Tibial artery (tissue), 4 donors: ENCODE data around the gene ROR1.

Source experiments
- DNase-seq, 2 donors: peaks; one replicate each; pipeline ENCODE4 v3.0.0-alpha.2; 2019
- H3K27ac ChIP-seq, 2 donors: fragments of 200-600 bp; sonication (generic) in 1 of 2; 1 replicate in 1 of 2; 2 replicates in 1 of 2; pipeline ENCODE4 v1.5.1; 2018 to 2019; ENCODE audit warnings: mild to moderate bottlenecking in 1 of 2
- H3K27me3 ChIP-seq, 2 donors: fragments of 200-600 bp; sonication (generic) in 1 of 2; one replicate each; pipeline versions ENCODE4 v1.5.1 to v1.6.0; 2016 to 2019
- H3K36me3 ChIP-seq, 3 donors: fragments of 200-600 bp; sonication (generic) in 2 of 3; one replicate each; pipeline ENCODE4 v1.5.1; 2016 to 2019; ENCODE audit warnings: mild to moderate bottlenecking in 2 of 3
- H3K4me1 ChIP-seq, 4 donors: fragments of 200-600 bp; sonication (generic) in 2 of 4; 1 replicate in 3 of 4; 2 replicates in 1 of 4; pipeline ENCODE4 v1.5.1; 2016 to 2019
- H3K4me3 ChIP-seq, 2 donors: fragments of 200-600 bp; sonication (generic) in 1 of 2; 1 replicate in 1 of 2; 2 replicates in 1 of 2; pipeline ENCODE4 v1.5.1; 2018 to 2019; ENCODE audit warnings: mild to moderate bottlenecking in 2 of 2
- H3K9me3 ChIP-seq, 3 donors: fragments of 200-600 bp; sonication (generic) in 1 of 3; one replicate each; pipeline ENCODE4 v1.5.1; 2016 to 2019
- CTCF ChIP-seq, 2 experiments: fragments of 200-600 bp in 1 of 2; fragments of 450-650 bp in 1 of 2; IDR thresholded peaks; one replicate each; pipeline ENCODE4 v1.5.1; 2017 to 2019; ENCODE audit warnings: antibody characterized with exemption in 2 of 2, mild to moderate bottlenecking in 1 of 2, moderate library complexity in 1 of 2
- intact Hi-C: fragments of 100-400 bp; cut with DNase I; formaldehyde crosslinking; loops from one replicate; pipeline ENCODE4 v1.15.0; 2023; ENCODE audit warnings: low total_unique reads

Gene ROR1

DNA sequence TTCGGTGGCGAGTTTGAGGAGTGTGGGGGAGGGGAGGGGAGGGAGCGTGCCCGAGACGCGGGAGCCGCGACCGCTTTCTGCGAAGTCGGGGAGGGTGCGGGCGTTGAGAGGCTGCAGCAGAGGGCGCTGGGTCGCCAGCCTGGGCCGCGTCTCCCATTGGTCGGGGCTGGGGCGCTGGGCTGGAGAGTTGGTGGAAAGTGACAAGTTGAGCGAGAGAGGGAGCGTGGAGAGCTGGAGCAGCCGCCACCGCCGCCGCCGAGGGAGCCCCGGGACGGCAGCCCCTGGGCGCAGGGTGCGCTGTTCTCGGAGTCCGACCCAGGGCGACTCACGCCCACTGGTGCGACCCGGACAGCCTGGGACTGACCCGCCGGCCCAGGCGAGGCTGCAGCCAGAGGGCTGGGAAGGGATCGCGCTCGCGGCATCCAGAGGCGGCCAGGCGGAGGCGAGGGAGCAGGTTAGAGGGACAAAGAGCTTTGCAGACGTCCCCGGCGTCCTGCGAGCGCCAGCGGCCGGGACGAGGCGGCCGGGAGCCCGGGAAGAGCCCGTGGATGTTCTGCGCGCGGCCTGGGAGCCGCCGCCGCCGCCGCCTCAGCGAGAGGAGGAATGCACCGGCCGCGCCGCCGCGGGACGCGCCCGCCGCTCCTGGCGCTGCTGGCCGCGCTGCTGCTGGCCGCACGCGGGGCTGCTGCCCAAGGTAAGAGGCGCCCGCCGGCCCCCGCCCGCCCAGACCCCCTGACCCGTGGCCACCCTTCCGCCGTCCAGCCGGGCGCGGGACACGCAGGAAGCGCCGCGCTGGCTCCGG lies at the start of gene ROR1:
Gene ROR1 (plus strand): TSS at position 203 of the 802 bp plus-strand sequence.
- peak; percentile 92 to 96 for DNase-seq
- TF ChIP-seq CTCF (IDR thresholded peaks at IDR 0.05), result peak; percentile 75 to 77
- H3K27ac ChIP-seq, result peak within 1 kb of the TSS; percentile 99
- intact Hi-C loops, result loop anchor here (5.0 to 10.0 kb wide), 2 partner anchors 87 to 141 kb away; no protein-coding TSS in a partner anchor
- H3K4me1 ChIP-seq, result peaks cover 0 to 45% (median 21%) of the 10 kb centered on the region in 4 donors
- no peaks in the 10 kb centered on the region for H3K9me3 ChIP-seq
- no peaks in the 10 kb centered on the region for H3K36me3 ChIP-seq
- H3K4me3 ChIP-seq, result peak within 1 kb of the TSS; percentile 92 to 94
- H3K27me3 ChIP-seq, result no peaks in the 10 kb centered on the region

DNA sequence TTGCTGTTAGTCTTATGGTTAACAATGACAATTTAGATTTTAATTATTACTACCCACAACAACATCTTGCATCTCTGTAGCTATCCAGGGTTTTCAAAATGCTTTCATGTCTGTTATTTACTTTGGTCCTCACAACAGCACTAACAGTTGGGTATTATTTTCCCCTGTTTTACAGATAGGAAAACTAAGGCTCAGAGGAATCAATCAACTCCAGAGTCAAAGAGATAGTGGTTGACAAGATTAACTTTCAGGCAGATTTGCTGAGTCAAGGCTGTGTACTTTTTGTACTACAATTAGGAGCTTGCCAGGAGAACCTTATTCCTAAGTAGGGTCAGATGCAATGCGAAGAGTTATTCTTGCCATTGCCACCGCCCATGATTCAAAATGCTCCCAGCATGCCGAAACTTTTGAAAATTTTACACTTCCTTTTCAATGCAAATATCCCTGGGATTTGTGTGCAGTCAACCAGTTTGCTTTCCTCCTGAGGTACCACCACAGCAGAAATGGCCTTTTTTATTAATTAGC lies 49.4 kb upstream of the ROR1 start:
- Histone ChIP-seq H3K36me3 (no peaks in the 10 kb centered on the region), H3K4me1 (no peaks in the 10 kb centered on the region), H3K27me3 (no peaks in the 10 kb centered on the region), H3K9me3 (no peaks in the 10 kb centered on the region), H3K4me3 (no peak overlapping the region), H3K27ac (no peak overlapping the region)
- TF ChIP-seq CTCF (IDR thresholded peaks at IDR 0.05), result no peak
- no peak for DNase-seq
- intact Hi-C loops, result no loop called here

- H3K27me3 ChIP-seq, result no peaks in the 10 kb centered on the region
- H3K9me3 ChIP-seq, result no peaks in the 10 kb centered on the region
- peaks cover 0 to 19% (median 3%) of the 10 kb centered on the region in 4 donors for H3K4me1 ChIP-seq
- intact Hi-C loops, result no loop called here
- no peaks in the 10 kb centered on the region for H3K36me3 ChIP-seq
- no peak overlapping the region for H3K27ac ChIP-seq
- TF ChIP-seq CTCF (IDR thresholded peaks at IDR 0.05), result no peak
- no peak for DNase-seq
- no peak overlapping the region for H3K4me3 ChIP-seq
Measured at GRCh38 chr1:63728611-63729226, 45.1 kb upstream of the ROR1 start.

DNA sequence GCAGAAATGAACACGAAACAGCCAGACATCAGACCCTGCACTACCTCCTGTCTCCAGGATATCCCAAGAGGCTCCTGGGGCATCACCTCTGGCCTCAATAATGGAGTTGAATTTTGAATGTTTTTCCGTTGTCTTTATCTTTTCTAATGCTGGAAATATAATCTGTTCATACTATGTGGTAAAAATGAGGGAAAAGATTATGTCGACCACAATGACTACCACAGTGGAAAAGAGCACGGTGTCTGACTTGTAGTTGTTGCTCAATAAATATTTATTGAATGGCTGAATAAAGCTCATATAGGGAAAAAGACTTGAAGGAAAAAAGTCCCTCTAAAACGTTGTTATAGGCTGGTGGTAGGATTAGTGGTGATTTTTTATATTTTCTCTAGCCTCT lies 44.6 kb upstream of the ROR1 start:
- DNase-seq, result no peak
- Histone ChIP-seq H3K36me3 (no peaks in the 10 kb centered on the region), H3K27ac (no peak overlapping the region), H3K27me3 (no peaks in the 10 kb centered on the region), H3K9me3 (no peaks in the 10 kb centered on the region), H3K4me1 (peaks cover 0 to 19% (median 3%) of the 10 kb centered on the region in 4 donors), H3K4me3 (no peak overlapping the region)
- intact Hi-C loops, result no loop called here
- TF ChIP-seq CTCF (IDR thresholded peaks at IDR 0.05), result no peak

DNA sequence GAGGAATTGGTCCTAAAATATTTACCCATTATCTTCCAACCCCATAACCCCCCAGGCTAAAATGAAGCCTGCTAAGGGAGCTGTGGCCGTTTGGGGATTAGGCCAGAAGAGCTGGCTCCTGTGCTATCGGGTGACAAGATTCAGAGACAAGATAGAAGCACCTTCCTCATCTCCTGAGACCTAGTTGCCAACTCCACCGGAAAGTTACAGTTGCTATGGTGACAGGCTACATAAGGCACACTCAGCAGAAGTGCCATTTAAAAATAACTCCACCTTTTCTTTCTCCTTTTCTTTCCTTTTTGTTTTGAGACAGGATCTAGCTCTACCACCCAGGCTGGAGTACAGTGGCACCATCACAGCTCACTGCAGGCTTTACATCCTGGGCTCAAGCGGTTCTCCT lies 43.6 kb upstream of the ROR1 start:
- H3K9me3 ChIP-seq, result no peaks in the 10 kb centered on the region
- intact Hi-C loops, result no loop called here
- peak overlapping the region; percentile 20 to 35 for H3K27ac ChIP-seq
- H3K4me3 ChIP-seq, result no peak overlapping the region
- no peaks in the 10 kb centered on the region for H3K36me3 ChIP-seq
- no peaks in the 10 kb centered on the region for H3K27me3 ChIP-seq
- DNase-seq, result no peak
- H3K4me1 ChIP-seq, result peaks cover 0 to 19% (median 3%) of the 10 kb centered on the region in 4 donors
- TF ChIP-seq CTCF (IDR thresholded peaks at IDR 0.05), result no peak
